NCI-H2029 treated with DMSO at 0.1 percent for 48 hours (cell line): ENCODE results near the gene HRK.

Experiments used
- DNase-seq: peaks from one replicate; lab custom pipeline; 2025; lab: John Stamatoyannopoulos, UW

Gene HRK

DNA sequence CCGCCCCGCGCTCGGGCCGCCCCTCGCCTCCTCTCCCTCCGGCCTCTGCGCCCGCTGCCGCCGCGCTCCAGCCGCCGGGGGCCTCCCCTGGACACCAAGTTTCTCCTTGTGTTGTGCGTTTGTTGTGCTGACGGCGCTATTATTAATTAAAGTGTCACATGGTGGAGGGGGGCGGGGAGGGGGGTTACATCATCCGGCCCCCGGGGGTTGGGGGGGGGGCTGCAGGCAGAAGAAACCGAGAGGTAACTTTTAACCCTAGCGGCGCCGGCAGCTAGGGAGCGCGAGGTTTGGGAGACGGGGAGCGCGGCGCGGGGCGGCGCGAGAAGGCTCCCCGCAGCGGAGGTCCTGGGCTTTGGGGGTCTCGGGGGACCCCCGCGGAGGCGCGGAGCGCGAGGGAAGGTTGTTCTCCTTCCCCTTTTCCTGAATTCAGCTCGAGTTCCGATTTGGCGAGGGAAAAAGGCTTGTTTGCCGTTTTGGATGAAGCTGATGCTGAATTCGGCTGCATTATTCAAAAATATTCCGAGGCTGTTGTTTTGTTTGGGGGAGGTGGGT is at the start of gene HRK:
TSS of gene HRK (minus strand) at position 117 of the 552 bp plus-strand sequence. CDS start 134 bp downstream, outside the sequence.
- no peak for DNase-seq

DNA sequence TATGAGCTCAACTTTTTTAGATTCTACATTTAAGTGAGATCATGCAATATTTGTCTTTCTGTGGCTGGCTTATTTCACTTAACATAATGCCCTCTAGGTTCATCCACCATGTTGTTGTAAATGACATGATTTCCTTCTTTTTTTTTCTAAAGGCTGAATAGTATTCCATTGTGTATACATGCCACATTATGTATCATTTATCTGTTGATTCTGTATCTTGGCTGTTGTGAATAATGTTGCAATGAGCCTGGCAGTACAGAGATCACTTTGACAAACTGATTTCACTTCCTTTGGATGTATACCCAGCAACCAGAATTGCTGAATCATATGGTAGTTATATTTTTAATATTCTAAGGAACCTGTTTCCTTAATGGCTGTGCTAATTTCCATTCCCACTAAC is 48.6 kb upstream of the HRK start:
- DNase-seq = no peak

DNA sequence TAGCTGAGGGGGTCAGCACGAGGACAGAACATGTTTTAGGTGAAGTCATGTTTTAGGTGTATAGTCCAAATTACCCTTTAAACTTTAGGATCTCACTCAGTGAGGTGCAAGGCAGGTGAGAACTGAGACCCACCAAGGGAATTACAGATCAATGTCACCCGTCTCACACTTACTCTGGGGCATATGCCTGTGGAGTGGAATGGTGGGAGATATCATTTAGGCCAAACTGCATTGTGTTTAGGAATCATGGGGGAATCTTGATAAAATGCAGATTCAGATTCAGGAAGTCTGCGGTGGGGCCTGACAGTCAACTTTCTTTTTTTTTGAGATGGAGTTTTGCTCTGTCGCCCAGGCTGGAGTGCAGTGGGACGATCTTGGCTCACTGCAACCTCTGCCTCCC is 47.3 kb upstream of the HRK start:
- DNase-seq = no peak

DNA sequence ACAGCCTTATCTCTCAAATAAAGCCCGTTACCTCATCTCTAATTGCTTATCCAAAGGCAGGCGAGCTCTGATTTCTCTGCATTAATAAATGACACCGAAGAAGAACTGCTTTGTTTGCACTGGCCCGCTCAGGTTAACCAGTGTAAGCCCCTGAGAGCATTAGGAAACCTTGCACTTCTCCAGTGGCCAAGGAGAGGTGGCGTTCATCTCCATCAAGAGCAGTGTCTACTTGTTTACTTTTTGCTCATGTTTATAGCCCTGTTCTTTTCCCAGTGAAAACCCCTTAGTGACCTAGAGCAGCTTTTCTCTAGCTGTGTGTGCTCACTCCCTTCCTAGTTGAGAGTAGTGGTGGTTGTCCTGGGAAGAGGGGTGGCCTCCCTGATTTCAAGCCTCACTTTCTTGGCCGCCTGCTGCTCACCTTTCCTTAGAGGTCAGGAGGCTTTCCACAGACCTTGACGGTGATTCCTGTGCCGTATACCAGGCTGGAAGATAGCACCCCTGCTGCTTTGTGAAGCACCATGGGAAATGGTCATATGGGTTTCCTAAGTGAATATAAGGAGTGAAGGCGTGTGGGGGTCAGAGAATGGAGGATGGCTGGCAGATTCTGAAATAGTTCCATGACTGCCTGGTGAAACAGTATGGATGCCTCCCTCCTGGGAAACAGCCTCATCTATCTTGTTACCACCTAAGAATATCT is 46.2 kb upstream of the HRK start:
- DNase-seq = peak; percentile 65

DNA sequence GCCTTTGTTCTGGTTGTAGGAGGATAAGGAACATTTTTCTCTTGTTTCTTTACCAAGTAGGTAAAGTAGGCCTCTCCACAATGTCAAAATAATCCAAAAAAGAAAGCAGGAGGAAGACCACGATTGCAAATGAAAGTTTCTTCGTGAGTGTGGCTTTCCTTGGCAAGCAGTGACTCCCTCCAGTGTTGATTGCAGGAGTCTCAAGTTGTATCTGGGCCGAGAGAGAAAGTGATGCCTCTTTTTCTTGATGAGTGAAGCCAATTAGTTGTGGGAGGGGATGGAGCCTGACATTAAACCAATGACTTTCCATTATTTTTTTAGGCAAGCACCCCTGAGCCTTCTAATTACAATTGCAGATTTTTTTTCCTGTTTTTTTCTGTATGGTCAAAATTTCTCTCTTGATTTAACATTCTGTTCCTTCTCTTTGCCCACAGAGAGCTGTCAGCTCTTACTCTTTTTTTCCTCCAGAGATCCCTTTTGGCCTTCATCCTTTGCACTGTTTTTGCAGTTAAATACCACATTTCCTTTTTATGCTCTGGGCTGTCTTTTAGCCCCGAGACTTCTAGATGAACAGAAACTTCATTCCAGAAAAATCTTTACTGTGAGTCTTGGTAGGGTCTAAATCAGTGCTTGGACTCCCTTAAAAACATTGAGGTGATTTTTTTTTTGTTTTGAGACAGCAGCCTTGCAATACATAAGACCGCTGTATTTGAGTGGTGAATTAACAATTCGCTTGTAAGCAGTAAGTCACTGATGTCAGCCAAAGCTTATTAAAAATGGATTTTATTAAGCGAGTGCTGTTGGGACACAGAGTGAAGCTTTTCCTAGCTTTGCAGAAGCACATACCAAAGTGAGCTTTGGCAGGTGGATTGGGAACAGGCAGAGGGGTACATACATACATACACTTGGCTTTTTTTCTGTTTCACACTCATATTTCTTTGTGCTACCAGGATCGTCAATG is 45.3 kb upstream of the HRK start:
- no peak for DNase-seq

DNA sequence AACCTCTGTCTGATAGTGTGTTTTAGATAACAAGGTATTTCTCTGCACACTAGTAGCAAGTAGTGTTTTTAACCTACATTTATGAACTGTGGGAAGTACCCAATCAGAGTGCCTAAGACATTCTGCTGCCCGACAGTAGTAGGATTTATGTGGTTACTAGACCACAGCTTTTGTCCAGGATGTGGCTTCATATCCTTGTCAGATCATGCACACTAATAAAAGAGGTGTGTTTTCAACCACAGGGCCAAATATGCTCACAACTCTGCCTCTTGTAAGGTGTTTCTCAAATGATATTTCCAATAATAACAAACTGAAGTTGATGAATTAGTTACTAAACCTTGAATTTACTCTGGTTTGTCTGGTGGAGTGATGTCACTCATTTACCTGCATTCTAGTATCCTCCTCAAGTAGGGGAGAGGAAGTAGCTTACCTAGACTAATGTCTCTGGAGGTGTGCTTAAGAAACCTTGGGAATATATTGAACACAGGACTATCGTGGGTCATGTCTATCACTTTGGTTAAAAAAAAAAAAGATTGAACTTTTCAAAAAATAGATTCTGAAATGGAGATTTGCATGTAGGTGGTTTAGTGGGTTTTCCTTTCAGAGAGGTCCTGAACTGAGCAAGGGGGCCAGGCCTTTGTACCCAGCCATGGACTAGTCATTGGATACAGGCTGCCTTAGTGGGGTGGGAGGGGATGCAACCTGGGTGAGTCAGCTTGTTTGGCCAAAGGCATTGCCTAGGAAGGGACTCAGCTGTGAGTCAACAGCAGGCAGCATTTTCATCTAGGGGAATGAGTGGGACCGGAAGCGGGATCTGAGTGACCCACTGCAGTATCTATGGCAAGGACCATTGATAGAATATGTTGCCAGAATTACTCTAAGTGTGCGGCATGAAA is 43.6 kb upstream of the HRK start:
- no peak for DNase-seq

DNA sequence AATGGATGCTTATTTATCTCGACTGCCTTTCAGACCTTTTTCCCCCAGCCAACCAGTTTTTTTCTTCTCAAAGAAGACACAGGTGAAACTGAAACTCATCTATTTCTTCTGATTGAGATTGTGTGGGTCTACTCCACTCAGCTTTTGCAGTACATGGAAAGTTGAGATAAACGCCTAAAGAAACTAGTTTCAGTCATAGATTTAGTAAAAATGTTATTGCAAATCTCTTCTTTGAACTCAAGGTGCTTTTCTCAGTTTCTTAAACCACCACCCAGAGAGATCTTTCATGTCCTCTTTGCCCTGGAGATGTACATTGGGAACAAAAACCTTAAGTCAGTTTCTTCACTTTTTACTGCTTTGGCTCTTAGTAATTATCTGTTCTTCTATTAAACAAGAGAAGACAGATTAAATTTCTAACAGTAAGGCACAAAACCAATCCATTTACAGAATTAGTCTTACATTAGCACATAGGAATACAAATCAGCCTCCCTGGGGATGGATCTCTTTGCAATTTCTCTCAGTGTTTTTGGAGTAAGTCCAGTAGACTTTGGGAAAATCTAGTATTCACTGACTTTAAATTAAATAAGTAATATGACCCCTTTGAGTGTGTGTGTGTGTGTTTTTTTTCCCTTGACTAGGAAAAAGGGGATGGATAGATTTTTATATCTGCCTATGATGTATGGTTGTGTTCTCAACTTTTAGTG is 41.1 kb upstream of the HRK start:
- DNase-seq = no peak

DNA sequence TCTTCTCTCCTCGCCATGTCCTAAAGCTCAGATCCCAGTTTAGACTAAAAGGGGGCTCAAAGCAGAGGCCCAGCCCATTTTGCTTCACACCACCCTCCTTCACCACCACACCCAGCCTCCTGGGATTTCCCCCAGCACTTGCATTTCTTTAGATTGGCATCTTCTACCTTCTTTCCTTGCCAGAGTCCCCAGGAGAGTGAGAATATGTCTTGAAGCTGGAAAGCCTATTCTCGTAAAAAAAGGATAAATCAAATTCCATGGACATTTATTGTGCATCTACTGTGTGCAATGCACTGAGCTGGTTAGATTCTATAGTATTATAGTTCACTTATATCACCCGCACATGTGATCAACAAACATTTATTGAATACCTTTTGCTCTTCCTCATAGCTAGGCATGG is 39.7 kb upstream of the HRK start:
- no peak for DNase-seq

DNA sequence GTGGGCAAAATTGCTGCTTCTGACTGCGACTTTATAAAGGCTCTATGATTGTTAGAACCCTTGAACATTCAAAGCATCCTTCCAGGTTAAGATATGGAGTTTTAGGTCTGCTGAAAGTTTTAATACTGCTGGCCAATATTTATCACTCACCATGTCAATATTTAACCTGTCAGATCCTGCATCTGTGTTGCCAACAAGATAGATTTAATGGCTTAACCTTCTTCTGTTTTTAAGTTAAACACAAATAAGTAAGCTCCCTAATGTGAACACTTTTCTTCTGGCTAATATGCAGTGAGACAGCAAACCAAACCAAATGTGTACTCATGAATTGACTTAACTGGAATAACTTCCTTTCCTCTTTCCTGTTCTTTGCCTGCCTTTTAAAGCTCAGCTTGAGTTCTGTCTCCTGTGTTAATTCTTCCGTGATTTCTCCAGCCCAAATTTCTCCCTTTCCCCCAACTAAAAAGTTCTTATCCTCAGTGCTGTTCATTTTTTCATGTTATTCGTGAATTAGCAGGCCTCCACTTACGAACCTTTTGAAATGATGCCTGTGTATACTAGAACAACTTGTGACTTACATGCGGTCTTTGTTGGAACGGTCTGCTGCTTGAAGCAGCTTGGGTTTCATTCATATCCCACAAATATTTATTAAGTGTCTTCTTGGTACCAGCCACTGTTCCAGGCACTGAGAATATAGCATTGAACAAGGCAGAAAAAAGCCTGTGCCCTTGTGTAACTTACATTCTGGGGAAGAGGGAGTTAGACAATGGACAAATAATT is 38.7 kb upstream of the HRK start:
- no peak for DNase-seq

DNA sequence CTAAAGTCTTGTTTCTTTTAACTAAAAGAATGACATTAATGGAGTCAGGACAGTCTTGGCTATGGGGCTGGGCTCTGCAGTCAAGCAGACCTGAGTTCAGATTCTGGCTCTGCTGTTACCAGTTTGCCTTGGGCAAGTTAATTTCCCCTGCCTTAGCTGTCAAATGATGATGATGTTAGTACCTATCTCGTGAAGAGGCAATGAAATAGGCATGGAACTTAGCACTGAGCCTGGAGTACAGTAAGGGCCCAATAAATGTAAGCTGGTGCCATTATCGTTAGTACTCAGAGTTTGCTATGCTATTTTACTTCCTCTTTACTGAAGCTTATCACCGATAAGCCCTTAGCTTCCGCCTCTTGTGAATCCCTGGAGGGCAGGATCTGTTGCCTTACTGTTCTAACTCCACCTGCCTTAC is 38.0 kb upstream of the HRK start:
- no peak for DNase-seq

DNA sequence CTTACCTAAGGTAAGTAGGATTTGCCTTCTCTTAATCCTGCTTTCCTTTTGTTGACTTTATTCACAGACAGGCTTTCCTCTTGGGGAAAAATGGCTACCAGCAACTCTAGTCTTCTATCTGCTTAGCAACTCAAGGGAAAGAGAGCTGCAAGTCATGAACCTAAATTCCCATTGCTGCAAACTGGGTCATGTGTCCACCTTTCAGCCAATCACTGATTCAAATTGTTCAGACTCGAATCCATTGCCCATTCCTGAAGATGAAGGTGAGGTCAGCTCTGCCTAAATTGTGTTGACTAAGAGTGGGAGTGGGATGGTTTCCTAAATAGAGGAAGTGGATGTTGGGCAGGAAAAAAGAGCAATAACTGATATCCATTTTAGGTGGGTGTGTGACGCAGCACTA is 37.2 kb upstream of the HRK start:
- DNase-seq = no peak

DNA sequence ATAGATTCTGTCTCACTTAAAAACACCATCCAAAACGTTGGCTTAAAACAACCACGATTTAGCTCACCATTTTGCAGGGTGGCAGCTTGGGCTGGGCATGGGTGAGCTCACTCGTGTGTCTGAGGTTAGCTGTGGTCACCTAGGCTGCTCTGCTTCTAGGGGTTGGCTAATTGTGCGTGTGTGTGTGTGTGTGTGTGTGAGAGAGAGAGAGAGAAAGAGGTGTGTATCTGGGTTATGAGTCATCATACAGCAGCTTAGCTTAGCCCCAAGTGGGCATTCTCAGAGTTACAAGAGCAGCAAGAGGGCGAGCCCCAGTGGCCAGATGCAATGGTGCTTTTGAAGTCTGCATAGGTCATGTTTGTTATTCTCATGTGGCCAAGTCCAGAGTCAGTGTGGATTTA is 35.5 kb upstream of the HRK start:
- peak; percentile 20 for DNase-seq

DNA sequence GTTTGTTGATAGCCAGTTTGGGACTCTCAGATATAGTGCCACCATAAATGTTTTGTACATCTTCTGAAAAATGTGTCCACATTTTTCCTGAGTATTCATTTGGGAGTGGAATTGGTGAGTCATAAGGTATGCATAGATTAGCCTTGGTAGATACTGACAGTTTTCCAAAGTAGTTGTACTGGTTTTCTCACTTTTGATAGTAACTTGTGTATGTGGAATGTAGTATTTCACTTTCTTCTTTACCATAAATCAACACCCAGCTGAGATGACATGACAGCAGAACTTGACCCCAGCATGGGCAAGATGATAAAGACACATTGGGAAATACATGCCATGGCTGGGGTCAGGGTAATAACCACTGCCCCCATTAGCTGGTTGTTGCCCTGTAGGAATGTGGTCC is 34.9 kb upstream of the HRK start:
- DNase-seq = no peak

DNA sequence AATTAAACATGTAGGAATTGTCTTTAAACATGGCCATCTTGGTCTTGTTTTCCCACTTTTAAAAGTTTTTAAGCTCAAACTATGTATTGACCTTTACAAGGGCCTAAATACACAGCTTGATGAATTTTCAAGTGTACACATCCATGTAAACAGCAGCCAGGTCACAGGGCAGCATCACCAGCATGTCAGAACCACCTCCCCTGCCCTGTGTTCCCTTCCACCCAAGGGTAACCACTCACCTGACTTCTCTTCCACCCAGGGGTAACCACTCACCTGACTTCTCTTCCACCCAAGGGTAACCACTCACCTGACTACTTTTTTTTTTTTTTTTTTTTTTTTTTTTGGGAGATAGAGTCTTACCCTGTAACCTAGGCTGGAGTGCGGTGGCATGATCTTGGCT is 34.1 kb upstream of the HRK start:
- no peak for DNase-seq

DNA sequence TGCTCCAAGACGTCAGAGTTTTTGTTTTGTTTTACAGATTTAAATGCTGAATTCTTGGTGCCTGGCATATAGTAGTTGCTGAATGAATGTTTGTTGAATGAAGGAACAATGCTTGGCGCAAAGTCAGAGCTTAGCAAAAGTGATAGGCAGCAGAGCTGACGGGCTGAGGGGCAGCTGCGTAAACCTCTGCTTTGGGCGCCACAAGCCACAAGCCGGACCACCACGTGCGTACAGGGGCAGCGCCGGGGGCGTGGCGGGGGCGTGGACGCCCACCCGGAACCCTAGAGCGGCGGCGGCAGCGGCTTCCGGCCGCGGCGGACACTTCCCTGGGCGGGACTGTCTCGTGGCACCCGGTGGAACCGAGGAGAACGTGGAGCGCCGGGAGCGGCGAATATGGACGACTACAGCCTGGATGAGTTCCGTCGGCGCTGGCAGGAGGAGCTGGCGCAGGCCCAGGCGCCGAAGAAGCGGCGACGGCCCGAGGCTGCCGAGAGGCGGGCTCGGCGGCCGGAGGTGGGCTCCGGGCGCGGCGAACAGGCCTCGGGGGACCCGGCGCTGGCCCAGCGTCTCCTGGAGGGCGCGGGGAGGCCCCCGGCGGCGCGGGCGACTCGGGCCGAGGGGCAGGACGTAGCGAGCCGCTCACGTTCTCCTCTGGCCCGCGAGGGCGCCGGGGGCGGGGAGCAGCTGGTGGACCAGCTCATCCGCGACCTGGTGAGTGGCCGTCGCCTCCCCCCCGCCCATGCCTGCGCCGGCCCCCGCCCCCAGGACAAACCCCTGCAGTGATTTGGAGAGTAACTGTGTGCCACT is 29.6 kb upstream of the HRK start, which contains the start of gene FBXW8:
TSS of gene FBXW8 (plus strand) at position 306 of the 807 bp plus-strand sequence. CDS start at position 394, 88 bp downstream.
- DNase-seq = peak; percentile 41

DNA sequence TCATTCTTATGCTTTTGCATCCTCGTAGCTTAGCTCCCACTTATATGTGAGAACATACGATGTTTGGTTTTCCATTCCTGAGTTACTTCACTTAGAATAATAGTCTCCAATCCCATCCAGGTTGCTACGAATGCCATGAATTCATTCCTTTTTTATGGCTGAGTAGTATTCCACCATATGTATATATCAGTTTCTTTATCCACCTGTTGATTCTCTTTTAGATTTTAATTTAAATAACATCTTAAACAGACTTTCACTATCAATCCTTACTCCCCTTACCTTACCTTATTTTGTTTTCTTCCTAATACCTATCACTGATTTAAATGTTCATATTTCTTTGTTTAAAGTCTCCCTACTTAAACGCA is 29.0 kb upstream of the HRK start:
- no peak for DNase-seq

DNA sequence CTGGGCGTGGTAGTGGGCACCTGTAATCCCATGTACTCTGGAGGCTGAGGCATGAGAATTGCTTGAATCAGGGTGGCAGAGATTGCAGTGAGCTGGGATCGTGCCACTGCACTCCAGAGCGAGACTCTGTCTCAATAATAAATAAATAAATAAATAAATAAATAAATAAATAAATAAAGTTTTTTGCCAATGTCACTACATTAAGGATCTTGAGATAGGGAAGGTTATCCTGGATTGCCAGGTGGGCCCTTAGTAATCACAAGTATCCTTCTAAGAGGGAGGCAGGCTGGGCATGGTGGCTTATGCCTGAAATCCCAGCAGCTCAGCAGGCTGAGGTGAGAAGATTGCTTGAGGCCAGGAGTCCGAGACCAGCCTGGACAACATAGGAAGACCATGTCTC is 25.0 kb upstream of the HRK start:
- no peak for DNase-seq

DNA sequence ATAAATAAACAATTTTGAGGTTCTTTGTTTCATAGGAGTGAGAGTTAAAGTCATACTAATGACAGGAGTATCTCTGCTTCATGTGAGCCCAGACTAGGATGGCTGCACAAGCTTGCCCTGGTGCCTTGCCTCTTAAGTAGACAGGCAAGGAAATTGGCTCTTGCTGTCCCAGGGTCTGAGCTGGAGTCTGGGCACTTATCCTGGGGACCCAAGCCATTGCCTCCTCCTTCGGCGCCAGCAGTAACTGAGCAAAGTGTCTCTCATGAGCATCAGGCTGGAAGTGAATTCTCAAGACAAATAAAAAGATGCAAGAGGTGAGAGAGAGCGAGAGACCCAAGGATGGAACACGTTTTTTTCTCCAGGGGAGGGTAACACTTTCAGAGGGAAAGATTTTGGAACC is 22.6 kb upstream of the HRK start:
- DNase-seq = no peak

DNA sequence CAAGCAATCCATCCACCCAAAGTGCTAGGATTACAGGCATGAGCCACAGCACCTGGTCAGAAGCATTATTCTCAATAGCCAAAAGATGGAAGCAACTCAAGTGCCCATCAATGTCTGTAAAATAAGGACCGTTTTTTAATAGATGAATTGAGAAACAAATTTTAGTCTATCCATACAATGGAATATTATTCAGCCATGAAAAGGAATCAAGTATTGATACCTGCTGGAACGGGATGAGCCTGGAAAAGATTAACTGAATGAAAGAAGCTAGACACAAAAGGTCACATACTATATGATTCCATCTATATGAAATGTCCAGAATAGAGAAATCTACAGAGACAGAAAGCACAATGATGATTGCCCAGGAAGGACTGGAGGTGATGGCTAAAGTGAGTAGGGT is 20.4 kb upstream of the HRK start:
- no peak for DNase-seq

DNA sequence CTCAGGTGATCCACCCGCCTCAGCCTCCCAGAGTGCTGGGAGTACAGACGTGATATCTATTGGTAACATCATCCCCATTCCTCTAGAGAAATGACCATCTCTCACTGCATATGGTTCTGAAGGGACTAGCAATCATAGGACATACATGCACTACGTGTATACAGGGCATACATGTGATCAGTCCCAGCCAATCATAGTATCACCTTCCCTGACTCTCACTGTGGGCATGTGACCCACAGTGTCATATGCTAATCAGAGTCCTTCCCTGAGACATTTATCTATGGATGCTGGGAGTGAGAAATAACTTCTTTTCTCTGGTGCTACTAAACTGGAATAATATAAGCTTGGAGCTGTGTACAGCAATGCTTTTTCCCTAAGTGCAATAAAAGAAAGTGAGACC is 17.4 kb upstream of the HRK start:
- DNase-seq = no peak
